Right lobe of liver (tissue), 4 donors: ENCODE measurements around the gene ZCCHC17.

Experiments used
- POLR2A ChIP-seq: fragments of 450-650 bp; IDR thresholded peaks from one replicate; pipeline ENCODE4 v1.6.1; 2017; ENCODE audit warnings: antibody characterized with exemption, mild to moderate bottlenecking
- TF ChIP-seq, protein P1 (sequence below), 4 donors: fragments of 200-600 bp in 3 of 4; fragments of 450-650 bp in 1 of 4; IDR thresholded peaks; one replicate each; pipeline versions ENCODE4 v1.5.1 to v1.8.0; 2016 to 2022; ENCODE audit warnings: antibody characterized with exemption in 4 of 4, mild to moderate bottlenecking in 2 of 4
- donor health status: DM: no; HTN: no; CAD: no.
- donor health status: DM: no; HTN: no; CAD: no.
- donor health status: DM: no; HTN: yes; CAD: no.

DNA sequence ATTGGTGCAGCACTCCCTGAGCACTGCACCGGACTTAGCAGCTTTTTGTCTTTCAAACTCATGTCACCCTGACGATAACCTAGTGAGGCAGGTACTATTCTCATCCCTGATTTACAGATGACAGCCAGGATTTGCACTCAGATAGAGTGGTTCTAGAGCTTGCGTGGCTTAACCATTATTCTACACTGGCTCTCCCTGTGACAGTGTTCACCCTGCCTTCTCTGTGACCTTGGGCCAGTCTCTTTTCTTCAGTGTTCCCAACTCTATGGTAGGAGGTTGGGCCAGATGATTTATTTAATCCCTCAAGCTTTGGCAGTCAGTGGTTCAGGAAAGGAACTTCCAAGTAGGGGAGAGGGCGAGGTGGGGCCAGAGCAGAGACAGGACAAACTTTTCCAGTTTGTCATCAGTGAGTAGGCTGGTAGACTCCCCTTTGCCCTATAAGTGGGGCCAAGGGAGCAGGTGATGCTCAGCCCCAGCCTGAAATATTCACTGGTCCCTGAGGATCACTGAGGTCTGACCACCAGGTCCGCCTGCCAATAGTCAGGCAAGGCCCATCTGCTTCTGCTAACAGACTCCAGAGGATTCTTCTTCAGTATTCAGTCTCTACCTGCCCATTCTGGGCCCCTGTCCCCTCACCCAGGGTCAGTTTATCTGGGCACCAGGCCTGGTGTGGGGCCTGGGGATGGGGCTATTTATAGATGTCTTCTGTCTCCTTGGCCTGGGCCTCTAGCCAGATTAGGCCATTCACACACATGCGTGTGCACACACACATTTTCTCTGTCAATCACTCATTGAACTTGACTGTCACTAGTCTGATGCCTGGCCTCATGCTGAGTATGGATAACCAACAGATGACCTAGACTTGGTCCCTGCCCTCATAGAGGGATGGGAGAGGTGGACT lies 84.8 kb downstream of the ZCCHC17 start:
- TF ChIP-seq POLR2A = no peak
- TF ChIP-seq, protein P1, sequence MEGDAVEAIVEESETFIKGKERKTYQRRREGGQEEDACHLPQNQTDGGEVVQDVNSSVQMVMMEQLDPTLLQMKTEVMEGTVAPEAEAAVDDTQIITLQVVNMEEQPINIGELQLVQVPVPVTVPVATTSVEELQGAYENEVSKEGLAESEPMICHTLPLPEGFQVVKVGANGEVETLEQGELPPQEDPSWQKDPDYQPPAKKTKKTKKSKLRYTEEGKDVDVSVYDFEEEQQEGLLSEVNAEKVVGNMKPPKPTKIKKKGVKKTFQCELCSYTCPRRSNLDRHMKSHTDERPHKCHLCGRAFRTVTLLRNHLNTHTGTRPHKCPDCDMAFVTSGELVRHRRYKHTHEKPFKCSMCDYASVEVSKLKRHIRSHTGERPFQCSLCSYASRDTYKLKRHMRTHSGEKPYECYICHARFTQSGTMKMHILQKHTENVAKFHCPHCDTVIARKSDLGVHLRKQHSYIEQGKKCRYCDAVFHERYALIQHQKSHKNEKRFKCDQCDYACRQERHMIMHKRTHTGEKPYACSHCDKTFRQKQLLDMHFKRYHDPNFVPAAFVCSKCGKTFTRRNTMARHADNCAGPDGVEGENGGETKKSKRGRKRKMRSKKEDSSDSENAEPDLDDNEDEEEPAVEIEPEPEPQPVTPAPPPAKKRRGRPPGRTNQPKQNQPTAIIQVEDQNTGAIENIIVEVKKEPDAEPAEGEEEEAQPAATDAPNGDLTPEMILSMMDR (IDR thresholded peaks at IDR 0.05) = no peak
